Adrenal gland (tissue), 12 donors: ENCODE results near the gene ALG1. TPM values are rescaled to one million over a fixed set of nuclear protein-coding genes. Genes with fewer than 3 reads are reported as not detected.
"Not testable (repeated sequence)": the region's sequence is repeated elsewhere in the genome, so short reads cannot be mapped to it uniquely, and the experiment has no call there.

ENCODE experiments used
- DNase-seq, 7 donors: peaks; one replicate each; pipeline ENCODE4 v3.0.0-alpha.2; 2019 to 2020
- H3K27ac ChIP-seq, 5 donors: fragments of 200-600 bp; sonication (generic) in 4 of 5; 1 replicate in 3 of 5; 2 replicates in 2 of 5; pipeline versions ENCODE4 v1.5.1 to v1.8.0; 2016 to 2020; ENCODE audit warnings: mild to moderate bottlenecking in 1 of 5
- H3K27me3 ChIP-seq: fragments of 200-600 bp; 2 replicates; pipeline ENCODE4 v1.8.0; 2021
- H3K36me3 ChIP-seq, 2 donors: fragments of 200-600 bp; replicated peaks in 1 of 2; 1 replicate in 1 of 2; 2 replicates in 1 of 2; pipeline versions ENCODE4 v1.5.1 to v1.8.0; 2018 to 2022
- H3K4me1 ChIP-seq, 2 donors: fragments of 200-600 bp; replicated peaks in 1 of 2; 1 replicate in 1 of 2; 2 replicates in 1 of 2; pipeline versions ENCODE4 v1.5.1 to v1.8.0; 2018 to 2021
- H3K4me3 ChIP-seq, 4 donors: fragments of 200-600 bp; sonication (generic) in 3 of 4; one replicate each; pipeline ENCODE4 v1.5.1; 2016 to 2018
- H3K9me3 ChIP-seq, 3 donors: fragments of 200-600 bp; sonication (generic) in 1 of 3; replicated peaks in 1 of 3; 1 replicate in 2 of 3; 2 replicates in 1 of 3; pipeline versions ENCODE4 v1.5.1 to v1.8.0; 2016 to 2021
- CTCF ChIP-seq, 6 experiments: fragments of 450-650 bp in 4 of 6; fragments of 200-600 bp in 2 of 6; sonication (generic) in 1 of 6; IDR thresholded peaks; 1 replicate in 5 of 6; 2 replicates in 1 of 6; pipeline versions ENCODE4 v1.5.1 to v1.8.0; 2016 to 2021; ENCODE audit warnings: antibody characterized with exemption in 6 of 6, mild to moderate bottlenecking in 2 of 6, moderate library complexity in 1 of 6
- WGBS, 4 donors: extraction: QIAGEN DNeasy Blood & Tissue Kit in 2 of 4; methylation state at CpG; one replicate each; pipeline versions ENCODE4 v1.1.5 to v1.1.7; 2013 to 2017; 5-methylcytosine and 5-hydroxymethylcytosine counted together
- intact Hi-C, 2 donors: fragments of 100-400 bp; cut with DNase I; formaldehyde crosslinking; loops; one replicate each; pipeline versions ENCODE4 v1.14.1 to v1.15.0; 2022 to 2023
- polyA plus RNA-seq, 3 donors: library from polyadenylated mRNA; stranded (reverse); fragments of 200-250 nt in 2 of 3; fragments of 350-450 nt in 1 of 3; fragmentation: Illumina TruSeq in 1 of 3; extraction: RNeasy Lipid Tissue Mini Kit (QIAGEN cat#74804) in 1 of 3; gene quantifications; one replicate each; pipeline ENCODE4 v1.2.3, GENCODE V29; 2013 to 2014
- total RNA-seq, 9 donors: library from RNA; depleted of rRNA in 4 of 9; stranded (reverse); fragments of >200 nt in 4 of 9; fragments of 120-200 nt in 1 of 9; fragmentation: NEBNext Ultra II Directional in 1 of 9; extraction: Animal tissue kit (Norgen Biotek cat#: 25700) in 1 of 9; gene quantifications; one replicate each; pipeline versions ENCODE4 v1.1.0 to v1.2.4, GENCODE V29; 2013 to 2023
- donor health status: healthy with polysubstance abuse.
- donor health status: Bipolar disorder and iron deficiency.
- donor health status: DM: yes; HTN: yes; CAD: no.
- donor health status: DM: no; HTN: no; CAD: no.
- donor health status: DM: no; HTN: no; CAD: no.
- donor health status: DM: yes; HTN: yes; CAD: no.

ALG1 gene
- total and polyA plus RNA-seq, 12 donors = 19.2 to 207 (median 41.3) TPM

- H3K4me1 ChIP-seq, H3K27me3 ChIP-seq, intact Hi-C loops, H3K4me3 ChIP-seq, DNase-seq, H3K27ac ChIP-seq, H3K9me3 ChIP-seq: not testable (repeated sequence)
- peaks cover 0 to 37% of the 10 kb centered on the region in 2 donors for H3K36me3 ChIP-seq
- 87 to 100% (median 91%) methylated on average over 3 to 9 of the region's 9 CpGs for WGBS, 4 donors
Observed at GRCh38 chr16:5083646-5084045, 12.0 kb downstream of the ALG1 start.

GRCh38 chr16:5084099-5084731 lies 12.6 kb downstream of the ALG1 start:
- peaks cover 0 to 31% of the 10 kb centered on the region in 2 donors for H3K36me3 ChIP-seq
- H3K9me3 ChIP-seq, H3K4me1 ChIP-seq, intact Hi-C loops, DNase-seq, H3K27ac ChIP-seq, H3K27me3 ChIP-seq, H3K4me3 ChIP-seq: not testable (repeated sequence)
- 77 to 89% (median 85%) methylated on average over 10 to 11 of the region's 11 CpGs for WGBS, 4 donors

- H3K27me3 ChIP-seq, H3K4me1 ChIP-seq, H3K9me3 ChIP-seq, intact Hi-C loops, H3K4me3 ChIP-seq, H3K27ac ChIP-seq: not testable (repeated sequence)
- 44 to 71% (median 63%) methylated on average over 7 to 10 of the region's 10 CpGs for WGBS, 4 donors
- H3K36me3 ChIP-seq = peaks cover 0 to 26% of the 10 kb centered on the region in 2 donors
- peak; percentile 47 to 81 (median 65) for DNase-seq
- TF ChIP-seq CTCF (IDR thresholded peaks at IDR 0.05) = peak; percentile 47 to 67 (median 60)
Observed at GRCh38 chr16:5084802-5085201, 13.2 kb downstream of the ALG1 start.

GRCh38 chr16:5085716-5086115 lies 14.1 kb downstream of the ALG1 start:
- intact Hi-C loops, H3K4me3 ChIP-seq, H3K9me3 ChIP-seq, DNase-seq, H3K4me1 ChIP-seq, H3K27ac ChIP-seq, H3K27me3 ChIP-seq: not testable (repeated sequence)
- peaks cover 0 to 19% of the 10 kb centered on the region in 2 donors for H3K36me3 ChIP-seq
- 85 to 94% (median 91%) methylated on average over 5 to 11 of the region's 11 CpGs for WGBS, 4 donors

GRCh38 chr16:5088086-5088790 lies 16.6 kb downstream of the ALG1 start:
- H3K36me3 ChIP-seq, H3K27me3 ChIP-seq, H3K9me3 ChIP-seq, intact Hi-C loops, H3K27ac ChIP-seq, DNase-seq, H3K4me1 ChIP-seq, H3K4me3 ChIP-seq: not testable (repeated sequence)
- 92 to 94% (median 93%) methylated on average over 14 to 18 of the region's 18 CpGs; no CpG with 5 or more reads in 1 of the 4 donors for WGBS, 4 donors

GRCh38 chr16:5088936-5089335 lies 17.3 kb downstream of the ALG1 start:
- H3K4me3 ChIP-seq, H3K36me3 ChIP-seq, H3K9me3 ChIP-seq, intact Hi-C loops, H3K4me1 ChIP-seq, H3K27me3 ChIP-seq, DNase-seq, H3K27ac ChIP-seq: not testable (repeated sequence)
- WGBS, 4 donors = 91 to 97% (median 95%) methylated on average over 4 to 17 of the region's 17 CpGs

GRCh38 chr16:5089911-5090555 lies 18.4 kb downstream of the ALG1 start:
- H3K36me3 ChIP-seq, H3K9me3 ChIP-seq, intact Hi-C loops, H3K4me3 ChIP-seq, H3K27ac ChIP-seq, H3K4me1 ChIP-seq, H3K27me3 ChIP-seq: not testable (repeated sequence)
- 61 to 72% (median 71%) methylated on average over 21 to 26 of the region's 26 CpGs for WGBS, 4 donors
- peak in 2 of 7 donors; percentile 32 to 53 for DNase-seq

- H3K36me3 ChIP-seq, intact Hi-C loops: not testable (repeated sequence)
- WGBS, 4 donors = 90 to 96% (median 92%) methylated on average over 5 to 9 of the region's 9 CpGs
Observed at GRCh38 chr16:5090592-5090991, 18.9 kb downstream of the ALG1 start.

GRCh38 chr16:5093081-5093480 lies 21.4 kb downstream of the ALG1 start:
- H3K36me3 ChIP-seq, DNase-seq, H3K4me1 ChIP-seq, H3K27me3 ChIP-seq, intact Hi-C loops, H3K9me3 ChIP-seq, H3K4me3 ChIP-seq, H3K27ac ChIP-seq: not testable (repeated sequence)
- WGBS, 4 donors = 63 to 97% (median 84%) methylated on average over 4 to 8 of the region's 9 CpGs

More at GRCh38 chr16:5090592-5090991, 18.9 kb downstream of the ALG1 start:
- not testable (repeated sequence) for H3K4me1 ChIP-seq, DNase-seq, H3K4me3 ChIP-seq, H3K27ac ChIP-seq, H3K27me3 ChIP-seq, H3K9me3 ChIP-seq

GRCh38 chr16:5093746-5094145 lies 22.1 kb downstream of the ALG1 start:
- intact Hi-C loops, H3K9me3 ChIP-seq, H3K4me3 ChIP-seq, H3K27ac ChIP-seq, H3K4me1 ChIP-seq, H3K27me3 ChIP-seq, DNase-seq, H3K36me3 ChIP-seq: not testable (repeated sequence)
- 68 to 93% (median 79%) methylated on average over 3 to 11 of the region's 11 CpGs for WGBS, 4 donors
